ENCODE results near the gene RAB6C.
"Not testable (repeated sequence)": the region's sequence is repeated elsewhere in the genome, so short reads cannot be mapped to it uniquely, and the experiment has no call there.

Gene RAB6C

DNA sequence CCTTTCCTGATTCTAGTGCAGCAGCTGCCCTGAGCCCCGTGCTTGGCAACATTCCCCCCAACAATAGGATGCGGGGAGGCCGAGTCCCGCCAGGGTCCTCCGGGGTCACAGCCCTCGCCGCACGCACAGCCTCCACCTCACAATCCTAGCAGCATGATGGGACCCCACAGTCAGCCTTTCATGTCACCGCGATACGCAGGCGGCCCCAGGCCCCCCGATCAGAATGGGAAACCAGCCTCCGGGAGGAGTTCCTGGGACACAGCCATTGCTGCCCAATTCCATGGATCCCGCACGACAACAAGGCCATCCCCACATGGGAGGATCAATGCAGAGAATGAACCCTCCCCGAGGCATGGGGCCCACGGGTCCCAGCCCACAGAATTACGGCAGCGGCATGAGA lies 13.7 kb downstream of the RAB6C start:
- not testable (repeated sequence) for DNase-seq (ENCODE audit: low read depth in 2 of 3, low spot score in 1 of 3)

- DNase-seq (ENCODE audit: low read depth in 2 of 3, low spot score in 1 of 3): not testable (repeated sequence)
These were observed 17.3 kb downstream of the RAB6C start for GRCh38 chr2:129996657-129997237.

DNA sequence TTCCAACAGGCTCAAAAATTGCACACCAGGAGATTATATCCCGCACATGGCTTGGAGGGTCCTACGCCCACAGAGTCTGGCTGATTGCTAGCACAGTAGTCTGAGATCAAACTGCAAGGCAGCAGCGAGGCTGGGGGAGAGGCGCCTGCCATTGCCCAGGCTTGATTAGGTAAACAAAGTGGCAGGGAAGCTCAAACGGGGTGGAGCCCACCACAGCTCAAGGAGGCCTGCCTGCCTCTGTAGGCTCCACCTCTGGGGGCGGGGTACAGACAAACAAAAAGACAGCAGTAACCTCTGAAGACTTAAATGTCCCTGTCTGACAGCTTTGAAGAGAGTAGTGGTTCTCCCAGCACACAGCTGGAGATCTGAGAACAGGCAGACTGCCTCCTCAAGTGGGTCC lies 19.3 kb downstream of the RAB6C start:
- DNase-seq (ENCODE audit: low read depth in 2 of 3, low spot score in 1 of 3): not testable (repeated sequence)

GRCh38 chr2:130005862-130006261 lies 26.4 kb downstream of the RAB6C start:
- not testable (repeated sequence) for DNase-seq (ENCODE audit: low read depth in 2 of 3, low spot score in 1 of 3)

- DNase-seq (ENCODE audit: low read depth in 2 of 3, low spot score in 1 of 3): not testable (repeated sequence)
These were observed 37.2 kb downstream of the RAB6C start for GRCh38 chr2:130016701-130017100.

DNA sequence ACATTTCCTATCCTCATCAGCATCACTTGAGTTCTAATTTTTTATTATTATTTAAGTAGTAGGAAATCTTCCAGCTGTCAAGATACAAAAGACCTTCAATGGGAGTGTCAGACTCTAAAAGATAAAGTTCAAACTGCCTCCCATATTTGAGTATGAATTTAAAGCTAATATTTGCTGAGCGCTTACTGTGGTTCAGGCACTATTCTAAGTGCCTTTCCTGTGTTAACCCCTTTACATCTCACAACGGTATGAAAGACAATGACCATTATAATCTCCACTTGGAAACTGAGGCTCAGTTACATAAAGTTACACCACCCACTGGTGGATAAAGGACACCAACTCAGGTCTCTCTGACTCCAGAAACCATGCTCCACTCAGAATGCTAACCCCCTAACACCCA lies 39.9 kb downstream of the RAB6C start:
- DNase-seq (ENCODE audit: low read depth in 2 of 3, low spot score in 1 of 3): no peak

DNA sequence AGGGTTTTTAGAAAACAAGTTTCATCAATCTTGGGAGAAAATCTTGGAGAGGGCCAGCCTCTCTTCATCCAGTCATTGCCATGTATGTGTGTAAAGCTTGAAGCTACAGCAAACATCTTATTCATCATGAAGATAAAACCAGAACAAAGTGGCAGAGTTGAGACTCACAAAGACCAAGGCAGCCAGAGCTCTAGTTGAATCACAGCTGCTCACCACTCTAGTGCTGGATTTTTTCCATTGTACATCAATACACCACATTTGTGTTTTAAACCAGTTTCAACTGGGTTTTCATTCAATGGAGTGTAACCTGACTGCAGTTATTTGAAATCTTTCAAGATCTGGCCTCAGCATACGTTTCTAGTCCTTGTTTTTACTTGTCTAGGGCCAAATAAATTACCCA lies 40.6 kb downstream of the RAB6C start:
- not testable (repeated sequence) for DNase-seq (ENCODE audit: low read depth in 2 of 3, low spot score in 1 of 3)

DNA sequence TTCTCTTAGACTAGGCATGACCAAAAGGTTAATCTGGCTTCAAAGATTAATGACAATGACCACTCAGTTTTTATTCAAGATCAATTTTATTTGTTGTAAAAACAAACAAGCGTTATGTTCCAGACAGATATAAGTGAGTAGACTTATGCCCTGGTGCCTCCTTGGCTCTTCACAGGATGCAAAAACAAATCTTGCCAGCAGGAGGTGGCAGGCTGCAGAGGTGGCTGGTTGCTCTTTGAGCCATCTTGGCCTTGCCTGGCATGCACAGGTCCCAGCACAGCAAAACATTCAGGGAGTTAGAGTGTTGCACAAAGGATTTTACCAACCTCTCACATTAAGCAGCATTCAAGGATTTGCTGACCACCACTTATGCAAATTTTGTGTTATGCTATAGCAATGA lies 46.5 kb downstream of the RAB6C start:
- DNase-seq (ENCODE audit: low read depth in 2 of 3, low spot score in 1 of 3): not testable (repeated sequence)
